WTC11 (cell line): ENCODE results near the gene KPNA3. TPM values are rescaled to one million over a fixed set of nuclear protein-coding genes. Genes with fewer than 3 reads are reported as not detected.
A peak's percentile ranks its signal among the peaks of the same experiment; 100 is the strongest.

Source experiments
- ATAC-seq: fragments of 200-7000 bp; cut with Tn5 transposase; 2 replicates; pipeline ENCODE4 v1.10.0; 2021; ENCODE audit warnings: mild to moderate bottlenecking, moderate library complexity
- CTCF ChIA-PET: fragments of 300-600 bp; sonication (Branson Sonifier 250); formaldehyde crosslinking; loops from one replicate; lab custom pipeline; 2021; ENCODE audit warnings: antibody characterized with exemption; lab: Charles Lee
- POLR2A ChIA-PET: fragments of 350-600 bp; sonication (Branson Sonifier 250); formaldehyde crosslinking; loops from one replicate; lab custom pipeline; 2021; ENCODE audit warnings: antibody characterized with exemption; lab: Charles Lee
- DNase-seq: peaks from one replicate; pipeline ENCODE4 v3.0.0; 2021; ENCODE audit warnings: low spot score
- H3K27ac Mint-ChIP-seq: 2 replicates; pipeline ENCODE4 v1.8.0; 2021; ENCODE audit warnings: mixed read lengths
- H3K27me3 Mint-ChIP-seq: 2 replicates; pipeline ENCODE4 v1.8.0; 2021; ENCODE audit warnings: low read depth, mild to moderate bottlenecking, moderate library complexity, mixed read lengths
- H3K36me3 Mint-ChIP-seq: 2 replicates; pipeline ENCODE4 v1.8.0; 2021; ENCODE audit warnings: mixed read lengths
- H3K4me1 Mint-ChIP-seq: 2 replicates; pipeline ENCODE4 v1.8.0; 2022; ENCODE audit warnings: mixed read lengths
- H3K4me3 Mint-ChIP-seq: 2 replicates; pipeline ENCODE4 v1.8.0; 2021; ENCODE audit warnings: mild to moderate bottlenecking, moderate library complexity, mixed read lengths
- H3K9me3 Mint-ChIP-seq: 2 replicates; pipeline ENCODE4 v1.8.0; 2021; ENCODE audit warnings: mixed read lengths
- CREB1 ChIP-seq: sonication (generic); formaldehyde crosslinking; IDR thresholded peaks from 2 replicates; pipeline ENCODE4 v1.8.0; 2023; ENCODE audit warnings: mild to moderate bottlenecking, missing genetic modification reagents
- CREM ChIP-seq: sonication (generic); formaldehyde crosslinking; IDR thresholded peaks from 2 replicates; pipeline ENCODE4 v1.8.1; 2022; ENCODE audit warnings: mild to moderate bottlenecking, missing genetic modification reagents, moderate library complexity
- CTCF ChIP-seq: fragments of 200-600 bp; IDR thresholded peaks from 2 replicates; pipeline ENCODE4 v1.8.0; 2022; ENCODE audit warnings: antibody characterized with exemption
- E2F5 ChIP-seq: sonication (generic); formaldehyde crosslinking; IDR thresholded peaks from 2 replicates; pipeline ENCODE4 v1.8.1; 2022; ENCODE audit warnings: mild to moderate bottlenecking, moderate library complexity, missing genetic modification reagents
- ERG ChIP-seq: fragments of 250-450 bp; sonication (Bioruptor Pico); IDR thresholded peaks from 2 replicates; pipeline ENCODE4 v1.8.0; 2021; ENCODE audit warnings: mild to moderate bottlenecking
- FOXJ3 ChIP-seq: sonication (generic); formaldehyde crosslinking; IDR thresholded peaks from 2 replicates; pipeline ENCODE4 v1.9.0; 2021; ENCODE audit warnings: missing genetic modification reagents, mild to moderate bottlenecking, borderline replicate concordance
- FOXP4 ChIP-seq: sonication (generic); formaldehyde crosslinking; IDR thresholded peaks from 2 replicates; pipeline ENCODE4 v1.8.0; 2022; ENCODE audit warnings: mild to moderate bottlenecking, missing genetic modification reagents
- GABPB1 ChIP-seq: sonication (generic); formaldehyde crosslinking; IDR thresholded peaks from 2 replicates; pipeline ENCODE4 v1.8.1; 2023; ENCODE audit warnings: mild to moderate bottlenecking, missing genetic modification reagents
- MAX ChIP-seq: sonication (generic); formaldehyde crosslinking; IDR thresholded peaks from 2 replicates; pipeline ENCODE4 v1.8.0; 2022; ENCODE audit warnings: mild to moderate bottlenecking, missing genetic modification reagents
- NFYB ChIP-seq: sonication (generic); formaldehyde crosslinking; conservative IDR thresholded peaks from 2 replicates; pipeline ENCODE4 v1.8.0; 2022; ENCODE audit warnings: low read depth, missing genetic modification reagents
- NR3C1 ChIP-seq: sonication (generic); formaldehyde crosslinking; conservative IDR thresholded peaks from 2 replicates; pipeline ENCODE4 v1.8.1; 2023; ENCODE audit warnings: low read depth, mild to moderate bottlenecking, missing genetic modification reagents
- PRRX2 ChIP-seq: fragments of 250-450 bp; sonication (Bioruptor Pico); IDR thresholded peaks from 2 replicates; pipeline ENCODE4 v1.8.0; 2021; ENCODE audit warnings: mild to moderate bottlenecking
- SMAD4 ChIP-seq: sonication (generic); formaldehyde crosslinking; IDR thresholded peaks from 2 replicates; pipeline ENCODE4 v1.8.0; 2022; ENCODE audit warnings: mild to moderate bottlenecking, missing genetic modification reagents
- SOX15 ChIP-seq: fragments of 250-450 bp; sonication (Bioruptor Pico); IDR thresholded peaks from 2 replicates; pipeline ENCODE4 v1.9.0; 2021; ENCODE audit warnings: mild to moderate bottlenecking
- STAT6 ChIP-seq: sonication (generic); formaldehyde crosslinking; conservative IDR thresholded peaks from 2 replicates; pipeline ENCODE4 v1.8.1; 2023; ENCODE audit warnings: mild to moderate bottlenecking, low read depth, missing genetic modification reagents, moderate library complexity
- TEAD1 ChIP-seq: sonication (generic); formaldehyde crosslinking; IDR thresholded peaks from 2 replicates; pipeline ENCODE4 v1.8.0; 2022; ENCODE audit warnings: mild to moderate bottlenecking, missing genetic modification reagents
- USF2 ChIP-seq: sonication (generic); formaldehyde crosslinking; IDR thresholded peaks from 2 replicates; pipeline ENCODE4 v1.8.1; 2023; ENCODE audit warnings: mild to moderate bottlenecking, missing genetic modification reagents, moderate library complexity
- ZMAT4 ChIP-seq: fragments of 250-450 bp; sonication (Bioruptor Pico); IDR thresholded peaks from 2 replicates; pipeline ENCODE4 v1.9.0; 2021; ENCODE audit warnings: mild to moderate bottlenecking
- ZNF263 ChIP-seq: sonication (generic); formaldehyde crosslinking; IDR thresholded peaks from 2 replicates; pipeline ENCODE4 v1.8.1; 2022; ENCODE audit warnings: low read depth, mild to moderate bottlenecking, moderate library complexity, missing genetic modification reagents
- ZNF416 ChIP-seq: fragments of 250-450 bp; sonication (Bioruptor Pico); IDR thresholded peaks from 2 replicates; pipeline ENCODE4 v1.9.0; 2021; ENCODE audit warnings: mild to moderate bottlenecking, inconsistent platforms
- total RNA-seq: library from RNA; stranded (reverse); gene quantifications from 3 replicates; pipeline ENCODE4 v1.2.3, GENCODE V29; 2021

Gene KPNA3
- total RNA-seq, 1 experiment from 2014 or later = 44.4 TPM

GRCh38 chr13:49690995-49691784 is 101.3 kb downstream of the KPNA3 start, which contains the start of gene EBPL (continued):
- TF ChIP-seq USF2 (CRISPR knock-in tag) (peak; percentile 57), NR3C1 (peak; percentile 98), ZNF416 (CRISPR knock-in tag) (0 out of 2 replicates have a peak, but pooled peaks have one; percentile 49), E2F5 (peak; percentile 70; the same call in 1 of the 2 replicates)

GRCh38 chr13:49690133-49690994 is 102.1 kb downstream of the KPNA3 start:
- CTCF ChIA-PET = interaction anchor here (0.6 to 1.7 kb wide), 8 partner anchors 26 to 307 kb away, joined by 3 to 5 read pairs (median 3); partner anchors contain the start of genes CAB39L, KPNA3, SETDB2 and SPRYD7
- no peak for ATAC-seq
- H3K4me3 Mint-ChIP-seq = peak overlapping the region; percentile 91
- TF ChIP-seq SMAD4 (CRISPR knock-in tag) = no peak
- TF ChIP-seq NFYB (CRISPR knock-in tag) = no peak
- no peak for TF ChIP-seq GABPB1 (CRISPR knock-in tag)
- no peak for TF ChIP-seq NR3C1
- no peak for TF ChIP-seq ZNF263 (CRISPR knock-in tag)
- no peak for TF ChIP-seq CTCF
- no peak for TF ChIP-seq CREB1 (CRISPR knock-in tag)
- no peak for TF ChIP-seq MAX (CRISPR knock-in tag)
- TF ChIP-seq ERG (CRISPR knock-in tag) = no peak
- TF ChIP-seq STAT6 (CRISPR knock-in tag) = no peak
- no peak for TF ChIP-seq FOXJ3 (CRISPR knock-in tag)
- no peak for TF ChIP-seq FOXP4 (CRISPR knock-in tag)
- no peak for TF ChIP-seq CREM (CRISPR knock-in tag)
- TF ChIP-seq PRRX2 (CRISPR knock-in tag) = no peak
- no peak for TF ChIP-seq ZMAT4 (CRISPR knock-in tag)
- TF ChIP-seq TEAD1 = no peak
- TF ChIP-seq SOX15 (CRISPR knock-in tag) = no peak
- TF ChIP-seq, all 79 proteins: peak for 0
- no peaks in the 10 kb centered on the region; the same call in 1 of the 2 replicates for H3K27me3 Mint-ChIP-seq
- DNase-seq = no peak
- H3K4me1 Mint-ChIP-seq = peaks cover 37% of the 10 kb centered on the region
- no peaks in the 10 kb centered on the region for H3K9me3 Mint-ChIP-seq
- POLR2A ChIA-PET = interaction anchor here (0.7 to 2.7 kb wide), 5 partner anchors 11 to 246 kb away, joined by 3 to 20 read pairs (median 3); partner anchors contain the start of genes KPNA3 and SPRYD7
- H3K27ac Mint-ChIP-seq = peak overlapping the region; percentile 82
- peaks cover 24% of the 10 kb centered on the region for H3K36me3 Mint-ChIP-seq
